Stimulated activated CD4-positive, alpha-beta T cell treated with anti-CD3 and anti-CD28 coated beads, TNF-alpha, amount 100 ng/mL, for 4 hours (primary cell): ENCODE results near the gene PHLDA1.
"Not testable (repeated sequence)": the region's sequence is repeated elsewhere in the genome, so short reads cannot be mapped to it uniquely, and the experiment has no call there.

Experiments
- DNase-seq, 3 experiments: peaks; one replicate each; pipeline ENCODE4 v3.0.0-alpha.2; 2020; ENCODE audit warnings: low read depth in 3 of 3

Gene PHLDA1

GRCh38 chr12:76018672-76019071, 12.9 kb downstream of the PHLDA1 start:
- no peak for DNase-seq

DNA sequence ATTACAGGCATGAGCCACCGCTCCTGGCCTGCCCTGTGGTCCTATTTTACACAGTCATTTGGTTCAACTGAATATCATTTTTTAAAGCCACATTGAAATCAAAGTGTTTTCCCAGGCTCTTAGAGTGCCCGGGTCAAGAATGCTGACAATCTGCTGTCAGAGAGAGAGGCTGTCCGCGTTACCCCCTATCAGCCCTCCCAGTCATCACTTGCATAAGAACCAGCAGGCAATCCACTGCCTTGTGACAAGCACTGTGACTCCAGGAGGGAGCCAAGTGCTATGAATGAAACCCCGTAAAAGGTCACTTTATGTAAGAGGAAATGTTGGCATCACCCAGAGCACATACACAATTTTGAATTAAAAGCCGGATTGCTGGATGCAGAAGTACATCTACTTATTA, 13.5 kb downstream of the PHLDA1 start:
- DNase-seq, result no peak

DNA sequence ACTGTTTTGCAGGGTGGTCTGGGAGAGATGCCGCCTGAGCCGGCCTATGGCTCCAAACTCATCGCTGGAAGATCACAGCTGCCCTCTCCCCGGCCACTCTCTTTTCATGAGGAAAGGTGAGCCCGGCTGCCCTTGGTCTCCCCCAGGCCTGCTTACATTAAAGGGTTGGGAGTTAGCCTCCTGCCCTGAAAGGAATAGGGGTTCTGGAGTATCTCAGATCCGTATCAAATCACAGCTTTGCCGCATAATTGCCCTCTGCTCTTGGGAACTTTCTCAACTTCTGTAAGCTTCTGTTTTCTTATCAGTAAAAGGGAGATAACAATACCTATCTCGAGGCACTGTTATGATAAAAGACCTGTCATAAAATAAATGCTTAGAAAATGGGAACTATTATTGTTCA, 17.6 kb downstream of the PHLDA1 start:
- DNase-seq, result no peak

DNA sequence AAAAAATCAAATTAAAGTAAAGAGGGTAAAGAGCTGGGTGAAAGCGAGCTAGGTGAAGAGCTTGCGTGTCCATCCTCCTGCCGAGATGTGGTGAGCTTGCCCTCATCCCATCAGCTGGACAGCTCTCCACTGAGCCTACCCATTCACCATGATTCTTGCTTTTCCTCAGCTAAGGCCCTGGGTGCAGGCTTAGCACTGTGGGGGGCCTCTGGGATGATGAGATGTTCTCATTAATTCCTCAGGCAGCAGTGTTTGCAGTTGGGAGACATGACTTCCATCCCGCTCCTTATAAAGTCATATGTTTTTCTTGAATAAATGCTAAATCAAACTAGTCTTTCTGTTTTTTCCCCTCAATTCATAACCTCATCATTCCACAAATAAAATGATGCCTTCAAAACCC, 18.0 kb downstream of the PHLDA1 start:
- no peak for DNase-seq

DNA sequence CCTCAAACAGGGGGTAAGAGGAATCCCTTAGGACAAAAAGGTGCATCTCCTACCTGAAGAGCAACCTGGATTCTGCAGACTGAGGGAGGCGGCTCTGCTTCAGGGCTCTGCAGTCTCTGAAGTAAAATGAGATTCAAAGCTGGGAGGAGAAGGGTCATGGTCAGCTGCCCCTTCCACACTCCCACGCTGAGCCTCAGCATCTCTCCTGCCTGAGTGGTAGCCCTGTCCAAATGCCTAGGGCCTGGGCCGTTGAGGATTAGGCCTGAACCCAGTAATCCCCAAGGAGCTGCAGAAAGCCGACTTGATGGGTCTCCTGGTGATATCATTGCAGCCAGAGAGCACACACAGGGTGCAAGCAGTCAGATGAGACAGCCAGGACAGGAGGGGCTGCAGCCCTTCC, 18.9 kb downstream of the PHLDA1 start:
- DNase-seq, result no peak

DNA sequence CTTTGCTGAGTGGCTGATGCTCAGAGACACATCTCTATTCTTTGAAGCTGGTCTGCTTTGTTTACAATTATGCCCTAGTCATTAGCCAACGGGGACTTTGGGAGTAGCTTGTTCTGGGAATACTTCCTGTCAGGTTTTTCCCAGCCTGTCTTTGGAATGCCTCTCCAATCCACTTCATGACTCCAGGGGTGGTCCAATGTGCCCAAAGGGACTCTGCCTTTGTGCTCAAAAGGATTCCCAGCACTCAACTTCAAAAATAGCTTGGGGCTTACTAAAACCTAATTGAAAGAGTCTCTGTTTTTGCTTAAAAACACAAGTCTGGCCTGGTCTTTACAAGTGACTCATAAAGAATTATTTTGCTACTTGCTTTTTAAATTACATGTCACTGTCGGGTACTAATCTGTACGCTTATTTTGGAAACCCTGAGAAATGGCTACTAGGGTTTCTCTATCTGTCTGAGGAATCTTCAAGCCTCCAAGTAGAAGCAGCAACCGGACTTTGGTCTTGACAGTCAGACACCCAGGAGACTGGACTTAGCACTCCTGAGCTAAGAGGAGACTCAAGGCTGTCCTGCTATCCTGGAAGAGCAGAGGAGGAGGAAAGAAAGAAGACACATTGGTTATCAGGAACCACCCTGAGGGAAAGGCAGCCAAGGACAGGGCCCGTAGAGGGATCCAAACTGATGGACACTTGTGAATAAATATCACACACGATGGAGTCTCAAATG, 20.7 kb downstream of the PHLDA1 start:
- DNase-seq, result no peak

DNA sequence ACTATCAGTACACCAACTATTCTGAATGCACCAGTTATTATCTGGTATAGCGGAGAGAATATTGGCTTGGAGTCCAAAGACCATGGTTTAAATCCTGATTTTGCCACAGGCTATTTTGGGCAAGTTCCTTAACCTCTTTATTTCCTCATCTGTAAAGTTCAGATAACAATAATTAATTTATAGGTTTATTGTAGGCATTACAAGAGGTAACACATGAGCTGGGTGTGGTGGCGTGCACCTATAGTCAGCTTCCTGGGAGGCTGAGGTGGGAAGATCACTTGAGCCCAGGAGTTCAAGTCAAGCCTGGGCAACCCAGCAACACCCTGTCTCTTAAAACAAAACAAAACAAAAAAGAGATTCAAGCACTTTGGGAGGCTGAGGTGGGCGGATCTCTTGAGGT, 23.1 kb downstream of the PHLDA1 start:
- DNase-seq, result no peak

GRCh38 chr12:76007640-76008039, 23.9 kb downstream of the PHLDA1 start:
- no peak for DNase-seq

DNA sequence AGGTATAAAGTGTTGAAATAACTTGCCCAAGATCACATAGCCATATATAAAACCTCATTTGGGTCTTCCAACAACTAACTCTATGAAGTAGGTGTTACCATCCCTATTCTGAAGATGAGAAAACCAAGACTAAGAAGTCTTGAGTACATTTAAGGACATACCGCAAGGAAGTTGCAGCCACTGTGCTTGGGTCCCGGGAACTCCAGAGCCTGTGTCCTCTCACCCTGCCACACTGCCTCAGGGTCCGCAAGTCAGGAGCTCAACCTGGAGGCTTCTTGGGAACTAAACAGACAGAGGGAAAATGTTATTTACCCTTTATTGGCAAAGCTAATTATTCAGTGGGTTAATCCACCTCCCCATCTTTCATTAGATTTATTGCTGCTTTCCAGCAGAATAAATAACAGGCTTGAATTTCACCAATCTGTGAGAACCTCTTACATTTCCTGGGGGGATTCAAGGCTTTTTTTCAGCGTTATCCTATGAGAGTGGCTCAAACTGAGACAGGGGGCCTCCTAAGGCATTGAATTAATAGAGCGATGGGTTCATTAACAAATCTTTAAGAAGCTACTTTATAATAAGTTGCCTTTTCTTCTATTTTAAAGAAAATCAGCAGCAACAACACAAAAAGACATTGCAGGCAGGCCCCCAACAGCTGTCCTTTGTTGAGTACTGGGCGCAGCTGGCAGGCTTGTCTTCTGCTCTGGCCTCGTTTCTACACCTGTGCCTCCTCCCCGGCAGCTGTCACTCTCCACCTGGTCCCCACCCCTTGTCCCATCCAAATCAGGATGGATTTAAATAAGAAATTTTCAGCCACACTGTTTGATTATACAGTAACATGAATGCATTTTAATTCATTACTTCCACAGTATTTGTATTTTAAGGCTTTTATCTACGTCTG, 25.3 kb downstream of the PHLDA1 start:
- DNase-seq, result no peak

DNA sequence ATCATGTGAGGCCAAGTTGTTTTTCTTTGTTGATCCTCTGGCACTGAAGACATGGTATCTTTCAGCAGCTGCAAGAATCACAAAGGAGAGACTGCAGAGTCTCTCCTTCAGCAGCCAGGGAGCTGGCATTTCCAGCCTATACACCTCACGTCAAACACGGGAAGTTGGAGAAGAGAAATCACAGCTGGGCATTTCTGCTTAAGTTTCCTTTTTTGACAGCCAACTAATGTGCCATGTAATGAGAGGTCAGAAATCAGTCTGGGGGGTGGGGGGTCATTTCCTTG, 28.3 kb downstream of the PHLDA1 start:
- DNase-seq, result no peak

GRCh38 chr12:76002598-76003354, 28.8 kb downstream of the PHLDA1 start:
- DNase-seq, result no peak

GRCh38 chr12:75998292-75999063, 33.1 kb downstream of the PHLDA1 start:
- no peak for DNase-seq

DNA sequence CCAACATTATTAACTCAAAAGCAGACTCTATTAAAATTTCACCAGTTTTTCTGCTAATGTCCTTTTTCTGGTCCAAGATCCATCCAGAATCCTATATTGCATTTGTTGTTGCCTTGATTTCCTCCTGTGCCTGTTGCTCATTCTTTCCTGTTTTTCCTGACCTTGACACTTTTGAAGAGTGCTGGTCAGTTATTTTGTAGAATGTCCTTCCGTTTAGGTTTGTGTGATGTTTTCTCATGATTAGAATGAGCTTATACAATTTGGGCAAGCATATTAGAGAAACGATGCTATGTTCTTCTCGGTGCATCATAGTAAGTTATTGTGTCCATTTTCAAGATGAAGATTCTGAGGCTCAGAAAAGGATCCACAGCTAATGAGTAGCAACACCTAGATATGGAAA, 33.9 kb downstream of the PHLDA1 start:
- no peak for DNase-seq

GRCh38 chr12:75996861-75997447, 34.6 kb downstream of the PHLDA1 start:
- no peak for DNase-seq

- DNase-seq, result no peak
Measured at GRCh38 chr12:75995691-75996090, 35.9 kb downstream of the PHLDA1 start.

DNA sequence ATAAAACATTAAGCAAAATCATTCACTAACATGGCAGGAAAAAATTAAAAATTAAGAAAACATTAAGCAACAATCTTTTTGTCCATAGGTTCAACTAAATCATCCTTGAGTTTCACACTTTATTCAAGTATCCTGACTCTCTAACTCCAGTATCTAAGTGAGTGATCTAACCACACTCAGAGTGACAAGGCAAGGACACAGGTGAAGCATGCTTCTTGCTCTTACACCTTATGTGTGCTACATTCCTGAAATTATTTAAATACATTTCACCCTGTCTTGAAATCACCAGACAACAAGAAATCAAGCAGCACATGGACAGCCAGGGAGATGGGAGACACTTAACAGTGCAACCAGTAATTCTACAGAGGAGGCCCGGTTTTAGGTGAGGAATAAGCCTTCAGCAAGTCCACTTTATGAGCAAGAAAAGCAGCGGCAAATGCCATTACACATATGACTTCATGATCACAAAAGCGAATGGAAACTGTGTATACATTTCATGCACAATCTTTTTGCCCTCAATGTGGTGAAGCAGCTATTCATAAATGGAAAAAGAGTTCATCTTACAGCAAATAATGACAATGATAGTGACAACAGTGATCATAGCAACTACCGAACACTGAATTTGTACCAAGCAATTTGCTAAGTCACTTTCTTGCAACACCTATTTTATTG, 37.4 kb downstream of the PHLDA1 start:
- no peak for DNase-seq

DNA sequence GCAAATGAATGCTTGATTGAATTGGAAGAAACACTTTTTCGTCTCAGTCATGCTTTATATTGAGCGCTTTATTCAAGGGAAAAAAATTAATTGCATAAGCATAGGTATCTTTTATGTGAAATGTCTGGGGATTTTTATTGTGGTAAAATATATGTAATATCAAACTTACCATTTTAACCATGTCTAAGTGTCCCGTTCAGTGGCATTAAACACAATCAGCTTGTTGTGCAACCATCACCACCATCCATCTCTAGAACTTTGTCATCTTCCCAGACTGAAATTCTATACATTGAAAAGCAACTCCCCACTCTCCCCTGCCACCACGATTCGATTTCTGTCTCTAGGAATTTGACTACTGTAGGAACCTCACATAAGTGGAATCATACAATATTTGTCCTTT, 39.8 kb downstream of the PHLDA1 start:
- no peak for DNase-seq

- no peak for DNase-seq
Measured at GRCh38 chr12:75990189-75990912, 41.2 kb downstream of the PHLDA1 start.

GRCh38 chr12:75987709-75988108, 43.9 kb downstream of the PHLDA1 start:
- not testable (repeated sequence) for DNase-seq
